ENCODE data around the gene CNKSR2.
"Not testable (repeated sequence)": the region's sequence is repeated elsewhere in the genome, so short reads cannot be mapped to it uniquely, and the experiment has no call there.

CNKSR2 gene

DNA sequence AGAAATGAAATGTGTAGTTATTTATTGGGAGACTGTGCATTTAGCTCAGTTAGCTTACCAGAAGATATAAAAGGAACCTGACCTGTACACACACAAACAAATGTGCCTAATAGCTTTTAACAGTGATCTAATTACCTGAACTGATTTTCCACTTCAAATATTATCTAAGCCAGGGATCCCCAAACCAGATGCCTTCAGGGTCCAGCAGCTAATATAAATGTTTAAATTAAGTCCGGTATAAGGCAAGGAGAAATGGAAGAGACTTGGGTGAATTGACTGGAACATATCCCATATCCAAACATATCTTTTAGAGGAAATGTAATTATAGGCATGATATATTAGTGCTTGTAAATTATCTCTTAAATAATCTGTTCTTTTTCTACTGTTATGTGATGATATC lies 66.7 kb downstream of the CNKSR2 start:
- DNase-seq (ENCODE audit: low spot score) = no peak

DNA sequence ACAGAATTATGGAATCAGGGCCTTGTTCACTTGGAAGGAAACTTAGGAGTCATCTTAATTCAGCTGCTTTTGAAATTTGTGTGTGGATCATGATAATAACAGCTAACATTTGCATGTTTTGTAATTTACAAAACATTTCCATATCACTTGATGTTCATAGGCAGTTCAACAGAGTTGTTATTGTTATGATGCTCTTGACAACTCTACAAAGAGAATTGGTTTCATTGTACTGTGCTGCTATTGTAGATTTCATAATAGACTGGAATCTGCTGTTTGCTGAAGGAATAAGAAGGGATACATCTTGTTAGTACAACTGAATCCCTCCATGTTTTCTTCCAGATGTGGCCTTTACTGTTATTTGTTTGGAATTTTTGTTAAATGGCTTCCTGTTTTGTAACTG lies 83.5 kb downstream of the CNKSR2 start:
- no peak for DNase-seq (ENCODE audit: low spot score)

DNA sequence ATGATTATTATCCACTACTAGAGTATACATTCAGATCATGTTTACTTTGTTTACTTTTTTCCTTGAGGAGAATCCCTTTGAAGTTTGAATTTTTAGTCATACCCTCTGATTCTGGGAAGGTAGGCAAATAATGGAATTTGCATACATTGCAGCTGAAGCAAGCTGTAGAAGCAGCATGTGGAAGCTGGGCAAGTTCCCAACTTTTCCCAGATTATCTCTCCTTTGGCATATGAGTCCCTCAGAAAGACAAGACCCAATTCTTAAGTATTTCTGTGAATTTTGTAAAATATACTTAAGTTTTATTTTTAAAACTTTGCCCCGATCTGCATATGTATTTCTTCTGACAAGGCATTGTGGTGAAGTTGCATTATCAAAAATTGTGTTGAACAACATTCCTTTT lies 94.9 kb downstream of the CNKSR2 start:
- no peak for DNase-seq (ENCODE audit: low spot score)

DNA sequence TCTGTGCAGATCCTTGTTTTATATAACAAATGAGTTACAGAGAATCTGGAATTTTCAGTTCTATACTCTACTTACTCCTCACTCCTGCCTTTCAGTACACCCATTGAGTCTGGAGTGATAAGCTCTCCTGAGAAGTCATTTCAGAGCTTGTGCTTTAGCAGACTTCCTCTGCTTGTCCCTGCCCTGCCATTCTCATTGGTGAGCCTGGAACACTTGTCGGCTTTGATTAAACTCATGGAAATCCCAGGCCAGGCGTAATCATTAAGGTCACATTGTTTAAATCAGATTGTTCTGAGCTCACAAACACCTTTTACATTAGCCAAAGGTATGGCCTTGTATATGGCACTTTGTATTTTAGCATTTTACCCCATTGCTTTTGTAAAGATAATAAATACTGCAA lies 102.7 kb downstream of the CNKSR2 start:
- no peak for DNase-seq (ENCODE audit: low spot score)

DNA sequence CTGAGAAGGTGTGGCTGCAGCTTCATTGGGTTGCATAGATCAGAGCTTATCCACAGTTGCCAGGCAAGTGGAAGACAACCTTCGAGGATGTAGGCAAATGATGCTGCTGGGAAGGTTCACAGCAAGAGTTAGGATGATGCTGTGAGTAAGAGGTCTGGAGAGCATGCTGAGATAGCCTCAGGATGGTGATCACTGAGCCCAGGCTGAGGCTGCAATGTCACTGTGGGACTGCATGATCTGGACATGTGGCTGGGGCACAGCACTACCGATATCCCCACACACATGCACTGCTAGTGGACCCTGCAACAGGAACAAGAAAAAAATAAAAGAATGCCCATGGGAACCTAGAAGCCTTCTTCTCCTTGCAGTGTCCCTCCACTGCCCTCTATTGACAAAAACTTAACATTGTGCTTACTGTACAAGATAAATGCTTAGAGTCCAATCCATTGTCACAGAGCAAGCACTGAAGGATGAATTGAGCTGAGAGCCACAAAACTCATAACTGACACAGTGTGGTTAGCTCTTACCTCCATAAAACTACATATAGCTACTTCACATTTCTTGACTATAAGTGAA lies 105.6 kb downstream of the CNKSR2 start:
- DNase-seq (ENCODE audit: low spot score) = peak; percentile 27

DNA sequence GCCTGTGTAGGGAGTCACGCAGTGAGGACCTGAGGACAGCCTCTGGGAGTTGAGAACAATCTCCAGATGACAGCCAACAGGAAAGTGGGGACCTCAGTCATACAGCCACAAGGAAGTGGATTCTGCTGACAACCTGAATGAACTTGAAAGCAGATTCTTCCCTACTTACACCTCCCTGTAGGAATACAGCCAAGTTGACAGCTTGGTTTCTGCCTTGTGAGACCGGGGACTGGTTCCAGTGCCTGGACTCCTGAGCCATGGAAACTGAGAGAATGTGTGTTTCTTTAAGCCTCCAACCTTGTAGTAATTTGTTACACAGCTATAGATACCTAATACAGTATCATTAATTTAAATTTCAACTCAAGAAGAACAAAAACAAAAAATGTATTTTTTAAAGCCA lies 107.5 kb downstream of the CNKSR2 start:
- DNase-seq (ENCODE audit: low spot score) = no peak

DNA sequence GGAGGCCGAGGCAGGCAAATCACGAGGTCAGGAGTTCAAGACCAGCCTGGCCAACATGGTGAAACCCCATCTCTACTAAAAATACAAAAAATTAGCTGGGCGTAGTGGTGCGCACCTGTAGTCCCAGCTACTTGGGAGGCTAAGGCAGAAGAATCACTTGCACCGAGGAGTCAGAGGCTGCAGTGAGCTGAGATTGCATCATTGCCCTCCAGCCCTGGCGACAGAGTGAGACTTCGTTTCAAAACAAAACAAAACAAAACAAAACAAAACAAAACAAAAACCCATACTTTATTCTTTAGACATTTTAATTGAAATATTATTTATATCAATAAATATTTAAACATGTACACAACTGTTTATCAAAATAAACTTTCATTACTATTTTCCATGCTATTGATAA lies 109.8 kb downstream of the CNKSR2 start:
- not testable (repeated sequence) for DNase-seq (ENCODE audit: low spot score)

DNA sequence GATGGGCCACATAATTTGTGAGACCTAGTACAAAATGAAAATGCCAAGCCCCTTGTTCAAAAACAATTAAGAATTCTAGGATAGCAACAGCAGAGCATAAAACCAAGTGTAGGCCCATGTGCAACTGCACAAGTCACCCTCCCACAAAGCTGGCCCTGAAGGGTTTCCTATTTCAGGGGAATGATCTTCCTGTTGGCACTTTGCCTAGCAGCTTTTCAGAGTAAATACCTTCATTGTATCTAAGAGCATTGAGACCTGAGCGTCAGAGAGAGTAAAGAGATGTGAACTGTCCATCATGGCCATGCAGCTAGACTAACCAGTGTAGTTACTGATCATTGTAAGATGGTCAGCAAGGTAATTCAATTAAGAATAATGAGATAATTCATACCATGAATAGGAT lies 113.6 kb downstream of the CNKSR2 start:
- DNase-seq (ENCODE audit: low spot score) = no peak

DNA sequence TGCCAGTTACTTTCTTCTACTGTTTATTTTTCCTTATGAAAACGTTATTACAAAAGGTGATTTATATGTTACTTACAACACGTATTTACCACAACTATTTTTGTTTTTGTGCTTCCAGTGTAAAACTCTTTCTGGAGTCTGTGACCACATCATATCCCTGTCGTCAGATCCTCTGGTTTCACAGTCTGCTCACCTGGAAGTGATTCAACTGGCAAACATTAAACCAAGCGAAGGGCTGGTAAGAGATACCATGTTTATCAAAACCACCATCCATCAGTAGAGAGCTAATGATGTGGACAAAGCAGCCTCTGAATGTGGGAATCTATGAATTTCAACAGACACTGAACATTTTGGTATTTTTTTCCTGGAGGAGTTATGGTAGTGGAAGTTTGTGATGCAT lies 116.1 kb downstream of the CNKSR2 start:
- DNase-seq (ENCODE audit: low spot score) = no peak

DNA sequence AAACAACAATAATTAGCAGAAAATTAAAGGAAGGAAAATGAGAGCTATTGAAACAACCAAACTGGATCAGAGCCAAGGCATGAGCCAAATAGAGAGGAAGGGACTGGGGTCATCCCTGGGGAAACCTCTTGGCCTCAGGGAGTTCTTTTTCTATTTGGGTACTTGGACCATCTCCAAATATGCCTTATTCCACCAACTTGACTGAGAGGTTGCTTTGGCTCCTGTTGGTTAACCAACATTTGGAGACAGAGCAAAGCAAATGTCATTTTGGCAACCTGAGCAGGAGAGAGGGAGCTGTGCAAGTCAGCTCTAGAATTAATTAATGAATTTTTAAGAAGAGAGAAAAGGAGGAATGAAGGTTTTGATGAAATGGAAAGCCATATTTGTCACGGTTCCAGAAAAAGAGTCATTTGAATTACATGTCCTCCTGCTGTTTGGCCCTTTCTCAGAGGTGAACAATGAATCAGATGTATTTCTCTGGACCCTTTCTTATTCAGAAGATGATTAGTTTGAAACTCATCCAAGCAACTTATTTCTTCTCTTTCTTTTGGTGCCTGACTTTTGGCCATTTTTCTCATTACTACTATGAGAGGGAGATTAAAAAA lies 119.1 kb downstream of the CNKSR2 start:
- no peak for DNase-seq (ENCODE audit: low spot score)

DNA sequence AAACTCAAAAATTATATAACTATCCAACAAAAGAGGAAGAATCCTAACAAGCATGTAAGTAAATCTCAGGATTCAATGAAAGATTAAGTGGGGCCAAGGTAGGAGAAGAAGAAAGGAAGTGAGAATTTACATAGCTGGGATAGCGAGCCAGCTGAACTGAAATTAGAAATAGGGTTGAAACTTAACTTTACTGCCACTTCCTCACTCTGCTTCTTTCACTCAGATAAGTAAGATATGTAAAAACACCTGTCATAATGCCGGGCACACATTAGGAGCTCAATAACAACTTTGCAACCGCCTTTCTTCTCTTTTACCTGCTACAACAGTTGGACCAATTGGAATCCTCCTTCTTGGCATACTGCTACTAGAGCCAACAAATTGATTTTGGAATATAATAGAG lies 129.4 kb downstream of the CNKSR2 start:
- DNase-seq (ENCODE audit: low spot score) = no peak

DNA sequence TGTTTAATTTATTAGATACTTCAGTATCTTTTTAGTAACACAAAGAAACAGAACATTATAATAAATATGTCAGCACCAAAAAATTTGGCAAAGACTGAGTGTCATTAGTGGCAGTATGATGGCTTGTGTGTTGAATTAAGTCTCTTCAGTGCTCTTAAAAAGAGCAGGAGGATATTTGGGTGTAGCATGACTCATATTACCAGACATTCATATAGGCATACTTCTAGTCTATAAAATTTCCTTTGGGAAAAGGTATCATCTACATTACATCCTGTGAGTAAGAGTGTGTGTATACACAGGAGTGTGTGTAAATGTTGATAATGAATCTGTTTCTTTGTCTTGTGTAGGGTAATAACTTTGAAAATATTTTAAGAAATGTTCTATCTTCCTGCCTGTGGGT lies 135.7 kb downstream of the CNKSR2 start:
- no peak for DNase-seq (ENCODE audit: low spot score)

DNA sequence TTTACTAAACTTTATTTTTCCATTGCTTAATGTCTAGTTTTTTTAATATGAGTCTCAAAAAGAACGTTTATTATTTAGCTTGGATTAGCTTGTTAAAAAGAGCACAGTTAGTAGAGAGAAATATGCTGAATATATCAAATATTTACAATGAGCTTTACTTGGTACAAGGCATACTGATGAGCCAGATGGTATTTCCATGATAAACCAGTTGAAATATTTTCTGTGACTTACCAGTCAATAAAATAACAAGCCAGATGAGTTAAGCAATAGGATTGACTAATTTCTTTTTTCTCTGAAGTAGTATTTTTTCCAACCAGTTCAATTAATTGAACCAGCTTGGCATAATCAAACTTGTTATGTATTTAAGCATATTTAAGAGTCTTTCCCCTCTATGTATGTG lies 149.8 kb downstream of the CNKSR2 start:
- no peak for DNase-seq (ENCODE audit: low spot score)

DNA sequence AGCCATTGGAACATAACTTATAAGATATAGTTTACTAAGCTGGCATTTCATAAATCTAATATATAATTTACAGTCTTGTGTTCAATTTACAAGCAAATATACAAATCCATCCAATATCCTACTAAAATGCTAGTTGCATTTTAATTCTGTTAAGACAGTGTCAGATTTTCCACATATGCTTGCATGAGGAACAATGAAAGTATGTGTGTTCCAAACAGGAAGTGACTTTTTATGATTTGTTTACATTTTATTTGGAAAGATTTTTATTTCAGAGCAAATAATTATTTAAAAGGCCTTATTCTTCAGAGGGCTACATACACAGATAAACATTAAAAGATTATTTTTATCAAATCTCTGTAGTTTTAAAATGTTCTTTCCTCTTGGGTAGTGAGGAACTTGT lies 153.9 kb downstream of the CNKSR2 start:
- no peak for DNase-seq (ENCODE audit: low spot score)

DNA sequence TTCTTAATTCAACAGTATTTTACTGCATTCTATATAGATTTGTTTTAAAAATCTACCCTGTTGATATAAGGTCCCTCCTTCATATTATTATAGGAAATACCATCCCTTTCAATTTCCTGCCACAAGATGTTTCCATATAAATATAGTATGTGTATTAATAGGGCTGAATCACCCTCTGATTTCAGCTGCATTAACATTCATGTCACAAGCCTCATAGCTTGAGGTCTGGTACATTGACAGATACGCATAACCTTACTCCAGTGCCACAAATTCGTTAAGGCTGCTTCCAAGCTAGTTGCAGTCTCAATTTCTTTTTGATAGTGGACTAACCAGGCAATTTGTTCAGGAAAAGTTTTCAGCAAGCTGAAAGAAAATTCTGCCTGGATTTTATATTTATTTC lies 155.6 kb downstream of the CNKSR2 start:
- no peak for DNase-seq (ENCODE audit: low spot score)

DNA sequence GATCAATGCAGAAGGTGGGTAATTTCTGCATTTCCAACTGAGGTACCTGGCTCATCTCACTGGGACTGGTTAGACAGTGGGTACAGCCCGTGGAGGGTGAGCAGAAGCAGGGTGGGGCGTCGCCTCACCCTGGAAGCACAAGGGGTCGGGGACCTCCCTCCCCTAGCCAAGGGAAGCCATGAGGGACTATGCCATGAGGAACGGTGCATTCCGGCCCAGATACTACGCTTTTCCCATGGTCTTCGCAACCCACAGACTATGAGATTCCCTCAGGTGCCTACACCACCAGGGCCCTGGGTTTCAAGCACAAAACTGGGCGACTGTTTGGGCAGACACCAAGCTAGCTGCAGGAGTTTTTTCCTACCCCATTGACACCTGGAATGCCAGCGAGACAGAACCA lies 170.4 kb downstream of the CNKSR2 start:
- DNase-seq (ENCODE audit: low spot score) = not testable (repeated sequence)

DNA sequence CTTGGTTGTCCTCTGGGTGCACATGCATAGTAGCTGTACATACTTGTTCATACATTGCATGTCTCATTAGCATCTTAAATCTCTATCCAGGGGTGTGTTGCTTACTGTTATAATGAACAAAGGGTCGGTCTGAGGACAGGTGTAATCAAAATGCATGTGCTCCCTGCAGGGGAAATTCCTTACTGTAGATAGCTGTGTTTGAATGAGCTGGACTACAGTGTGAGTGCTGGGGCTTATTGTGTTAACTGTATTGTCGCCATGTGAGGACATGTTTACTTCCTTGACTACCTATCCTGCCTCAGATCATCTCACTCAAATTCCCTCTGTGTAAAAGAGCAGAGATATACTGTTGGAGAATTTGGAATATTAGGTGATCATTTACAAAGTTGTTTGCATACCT lies 185.2 kb downstream of the CNKSR2 start:
- DNase-seq (ENCODE audit: low spot score) = no peak

DNA sequence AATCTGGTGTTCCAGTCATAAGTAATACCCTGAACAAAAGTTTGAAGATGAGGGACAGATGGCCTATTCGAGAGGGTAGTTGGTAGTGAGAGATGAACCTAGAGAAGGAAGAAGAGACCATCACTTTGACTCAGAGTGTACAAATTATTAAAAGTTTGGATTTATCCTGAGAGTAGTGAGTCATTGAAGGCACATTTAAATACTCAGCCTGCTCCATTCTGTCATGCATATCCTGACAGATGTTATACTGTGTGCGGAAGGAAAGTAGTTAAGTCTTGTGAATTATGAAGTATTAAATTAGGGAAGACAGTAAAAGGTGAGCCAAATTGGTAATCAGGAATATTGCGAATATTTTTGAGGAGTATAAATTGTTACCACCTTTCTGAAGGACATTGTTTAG lies 190.8 kb downstream of the CNKSR2 start:
- no peak for DNase-seq (ENCODE audit: low spot score)

DNA sequence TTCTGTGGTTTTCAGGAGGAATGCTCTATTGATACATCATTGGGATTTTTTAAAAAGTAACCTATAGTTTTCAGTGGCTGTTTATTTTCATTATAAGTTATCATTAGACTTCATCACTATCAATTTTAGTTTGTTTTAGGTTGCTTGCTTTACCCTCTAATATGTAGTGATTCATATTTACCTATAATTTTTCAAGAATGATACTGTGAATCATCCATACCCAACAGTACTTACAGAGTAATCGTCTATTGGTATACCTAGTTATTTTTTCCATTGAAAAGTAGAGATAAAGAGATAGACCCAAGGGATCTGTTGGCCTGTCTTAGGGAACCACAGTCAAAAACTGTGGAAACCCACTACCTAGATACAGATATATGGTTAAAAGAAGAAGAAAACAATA lies 200.6 kb downstream of the CNKSR2 start:
- no peak for DNase-seq (ENCODE audit: low spot score)

DNA sequence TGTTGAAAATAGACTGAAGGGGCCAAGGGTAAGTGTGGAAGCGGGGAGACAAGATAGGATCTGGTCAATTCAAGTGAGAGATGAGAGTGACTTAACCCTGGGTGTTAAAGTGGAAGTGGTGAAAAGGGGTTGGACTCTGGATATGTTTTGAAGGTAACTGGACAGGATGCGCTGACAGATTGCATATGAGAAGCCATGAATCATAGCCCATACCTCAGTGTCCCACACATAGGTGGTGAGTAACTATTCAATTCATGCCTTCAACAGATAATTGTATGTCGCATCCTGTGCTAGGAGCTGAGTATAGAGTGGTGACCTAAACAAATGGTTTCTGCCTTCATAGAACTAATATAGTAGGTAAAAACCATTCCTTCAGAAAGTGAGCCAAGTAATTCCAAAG lies 207.3 kb downstream of the CNKSR2 start:
- DNase-seq (ENCODE audit: low spot score) = no peak

DNA sequence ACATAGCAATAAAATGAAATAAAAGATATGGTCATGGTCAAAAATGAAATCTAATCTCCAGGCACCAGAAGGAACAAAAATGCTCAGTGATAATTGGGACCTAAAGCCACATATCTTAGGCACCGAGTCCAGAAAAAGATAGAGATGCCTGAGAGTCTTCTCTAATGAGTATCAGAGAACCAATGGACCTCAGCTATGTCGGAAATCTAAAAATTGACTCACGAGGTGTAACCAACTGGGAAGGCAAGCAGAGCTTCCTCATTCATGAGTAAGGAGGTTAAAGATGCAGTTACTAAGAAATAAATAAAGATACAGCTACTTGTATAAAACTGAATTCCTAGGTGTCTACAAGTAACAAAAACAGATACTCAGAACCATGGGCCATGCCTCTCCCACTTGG lies 211.8 kb downstream of the CNKSR2 start:
- no peak for DNase-seq (ENCODE audit: low spot score)

DNA sequence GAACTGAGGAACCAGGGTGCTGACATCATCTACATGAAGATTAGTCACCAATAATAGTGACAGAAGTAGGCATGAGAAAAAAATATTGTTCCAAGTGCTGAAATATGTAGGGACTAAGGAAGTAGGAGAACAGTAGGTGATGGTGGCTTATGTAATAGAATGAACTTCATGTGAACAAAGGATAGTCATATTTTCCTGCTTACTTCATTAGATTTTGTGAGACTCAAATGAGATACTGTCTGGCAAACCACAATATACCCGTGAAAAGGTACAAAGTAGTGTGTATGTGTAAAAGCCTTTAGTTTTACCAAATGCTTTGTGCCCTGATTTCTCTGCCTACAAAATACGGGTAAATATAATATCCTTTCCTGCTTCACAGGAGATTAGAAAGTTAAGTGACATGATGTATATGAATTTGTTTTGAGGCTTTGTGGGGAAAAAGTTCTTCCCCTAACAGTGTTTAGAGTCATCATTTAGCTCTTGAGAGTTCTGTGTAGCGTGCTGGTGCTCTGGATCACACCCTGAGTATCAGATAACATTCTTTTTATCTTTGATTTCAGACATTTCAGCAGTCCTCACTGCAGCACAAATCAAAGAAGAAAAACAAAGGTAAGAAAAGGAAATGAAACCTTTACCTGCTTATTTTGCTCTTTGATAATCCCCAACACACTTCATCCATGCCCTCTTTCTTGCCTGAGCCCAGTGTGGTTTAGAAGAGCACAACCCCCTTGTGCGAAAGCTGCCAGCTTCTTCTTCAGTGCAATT lies 216.0 kb downstream of the CNKSR2 start:
- DNase-seq (ENCODE audit: low spot score) = no peak

DNA sequence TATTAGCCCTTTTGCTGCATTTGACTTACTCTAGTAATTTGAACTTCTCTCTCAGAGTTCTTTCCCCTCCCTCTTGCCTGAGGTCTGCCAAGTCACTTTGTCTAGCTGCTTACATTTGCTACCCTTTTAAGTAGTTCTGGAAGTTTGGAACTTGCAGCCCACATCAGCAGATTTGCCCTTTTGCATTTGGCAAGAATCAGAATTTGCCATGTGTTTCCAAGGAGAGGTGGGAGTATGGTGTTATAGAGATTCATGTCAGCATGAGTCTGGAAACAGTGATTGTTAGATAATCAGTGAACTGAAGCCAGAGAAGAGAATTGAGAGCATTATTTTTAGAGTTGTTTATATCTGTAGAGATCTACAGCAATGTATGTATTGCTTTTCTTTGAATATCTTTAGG lies 231.8 kb downstream of the CNKSR2 start:
- DNase-seq (ENCODE audit: low spot score) = no peak

DNA sequence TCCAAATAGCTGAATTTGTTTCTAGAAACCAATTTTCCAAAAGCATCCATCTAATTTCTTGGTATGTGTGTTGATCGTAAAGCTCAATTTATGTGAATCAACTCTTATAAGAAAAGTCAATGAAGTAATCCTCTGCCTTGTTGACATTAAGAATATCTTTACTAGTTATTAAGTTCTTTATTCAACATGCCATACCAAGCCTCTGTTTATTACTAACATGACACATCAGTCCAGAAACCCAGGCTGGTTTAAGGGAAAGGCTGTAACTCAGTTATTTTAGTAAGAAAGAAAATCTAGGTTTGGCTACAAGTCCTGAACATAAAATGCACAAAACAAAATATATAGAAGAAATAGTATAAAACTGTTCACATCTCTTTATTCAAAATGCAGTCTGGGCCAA lies 235.9 kb downstream of the CNKSR2 start:
- no peak for DNase-seq (ENCODE audit: low spot score)

All from AG20443 (cell line).